ENCODE data around the gene SREBF1. TPM values are rescaled to one million over a fixed set of nuclear protein-coding genes. Genes with fewer than 3 reads are reported as not detected.
"Not testable (repeated sequence)": the region's sequence is repeated elsewhere in the genome, so short reads cannot be mapped to it uniquely, and the experiment has no call there.

Gene SREBF1
- total RNA-seq, 1 donor from 2014 or later: 15.2 TPM

- intact Hi-C loops (cut with micrococcal nuclease): no loop called here
- ATAC-seq (peak; percentile 10), DNase-seq (no peak)
These were observed 21.2 kb downstream of the SREBF1 start for GRCh38 chr17:17815436-17816200.

- intact Hi-C loops (cut with micrococcal nuclease): no loop called here
- peak; percentile 74 for ATAC-seq
- peak; percentile 79 for DNase-seq
These were observed 21.8 kb downstream of the SREBF1 start for GRCh38 chr17:17815062-17815406.

GRCh38 chr17:17814162-17815061 is 22.4 kb downstream of the SREBF1 start:
- DNase-seq: no peak
- ATAC-seq: no peak
- intact Hi-C loops (cut with micrococcal nuclease): loop anchor here (5.0 kb wide), 1 partner anchor 48 kb away; no protein-coding TSS in a partner anchor

DNA sequence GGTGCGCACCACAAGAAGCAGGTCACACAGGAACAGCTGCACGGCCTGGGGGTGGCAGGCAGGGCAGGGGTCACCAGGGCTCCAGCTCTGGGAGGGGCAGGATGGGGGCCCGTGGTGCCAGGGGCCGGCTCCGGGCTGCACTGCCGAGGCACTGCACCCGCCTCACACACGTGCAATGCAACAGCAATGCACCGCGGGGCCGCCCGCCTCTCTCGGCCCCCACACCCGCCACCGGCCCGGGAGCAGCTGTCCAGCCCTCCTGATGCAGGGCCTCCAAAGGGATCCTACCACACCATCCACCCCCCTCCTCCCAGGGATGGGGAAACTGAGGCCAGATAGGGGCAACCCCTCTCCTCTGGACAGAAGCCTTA is 23.1 kb downstream of the SREBF1 start:
- ATAC-seq (no peak), DNase-seq (no peak)
- intact Hi-C loops (cut with micrococcal nuclease): loop anchor here (5.0 kb wide), 1 partner anchor 49 kb away; no protein-coding TSS in a partner anchor

GRCh38 chr17:17813055-17813724 is 23.6 kb downstream of the SREBF1 start:
- no peak for DNase-seq
- ATAC-seq: no peak
- intact Hi-C loops (cut with micrococcal nuclease): loop anchor here (5.0 kb wide), 1 partner anchor 49 kb away; no protein-coding TSS in a partner anchor

DNA sequence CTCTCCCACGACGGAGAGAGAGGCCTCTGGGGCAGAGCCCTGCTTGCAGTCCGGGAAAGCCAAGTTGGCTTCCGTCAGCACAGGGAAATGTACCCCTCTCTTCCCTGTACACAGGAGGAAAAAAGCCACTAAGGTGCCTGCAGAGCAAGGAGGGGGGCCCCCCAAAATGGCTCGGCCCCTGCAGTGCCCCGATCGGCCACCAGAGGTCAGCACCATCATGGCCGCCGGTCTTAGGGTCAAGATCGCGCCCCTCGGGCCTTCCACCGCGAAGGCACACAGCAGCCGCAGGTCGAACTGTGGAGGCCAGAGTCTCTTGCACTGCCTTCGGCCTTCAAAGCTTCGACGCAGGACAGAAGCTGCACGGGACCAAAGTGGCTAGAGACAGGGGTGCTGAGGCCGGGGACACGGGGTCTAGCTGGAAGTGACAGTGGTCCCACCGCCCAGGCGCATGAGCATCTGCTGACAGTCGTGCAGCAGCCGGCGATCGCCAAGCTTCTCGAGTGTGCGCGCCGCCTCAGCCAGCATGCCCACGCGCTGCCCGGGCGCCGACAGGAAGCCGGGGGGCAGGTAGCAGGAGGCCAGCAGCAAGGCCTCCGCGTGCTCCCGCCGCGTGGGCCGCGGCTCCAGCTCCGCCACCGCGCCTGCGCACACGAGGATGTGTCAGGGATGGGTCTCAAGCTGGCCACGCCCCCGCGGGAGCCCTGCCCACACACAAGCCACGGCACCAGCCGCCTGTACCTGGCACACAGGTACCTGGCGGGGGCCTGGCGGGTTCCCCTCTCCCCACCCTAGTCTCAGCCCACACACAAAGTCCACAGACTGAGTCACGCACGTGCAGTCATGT is 24.4 kb downstream of the SREBF1 start:
- ATAC-seq: peak; percentile 37
- intact Hi-C loops (cut with micrococcal nuclease): loop anchor here (5.0 kb wide), 1 partner anchor 50 kb away; no protein-coding TSS in a partner anchor

DNA sequence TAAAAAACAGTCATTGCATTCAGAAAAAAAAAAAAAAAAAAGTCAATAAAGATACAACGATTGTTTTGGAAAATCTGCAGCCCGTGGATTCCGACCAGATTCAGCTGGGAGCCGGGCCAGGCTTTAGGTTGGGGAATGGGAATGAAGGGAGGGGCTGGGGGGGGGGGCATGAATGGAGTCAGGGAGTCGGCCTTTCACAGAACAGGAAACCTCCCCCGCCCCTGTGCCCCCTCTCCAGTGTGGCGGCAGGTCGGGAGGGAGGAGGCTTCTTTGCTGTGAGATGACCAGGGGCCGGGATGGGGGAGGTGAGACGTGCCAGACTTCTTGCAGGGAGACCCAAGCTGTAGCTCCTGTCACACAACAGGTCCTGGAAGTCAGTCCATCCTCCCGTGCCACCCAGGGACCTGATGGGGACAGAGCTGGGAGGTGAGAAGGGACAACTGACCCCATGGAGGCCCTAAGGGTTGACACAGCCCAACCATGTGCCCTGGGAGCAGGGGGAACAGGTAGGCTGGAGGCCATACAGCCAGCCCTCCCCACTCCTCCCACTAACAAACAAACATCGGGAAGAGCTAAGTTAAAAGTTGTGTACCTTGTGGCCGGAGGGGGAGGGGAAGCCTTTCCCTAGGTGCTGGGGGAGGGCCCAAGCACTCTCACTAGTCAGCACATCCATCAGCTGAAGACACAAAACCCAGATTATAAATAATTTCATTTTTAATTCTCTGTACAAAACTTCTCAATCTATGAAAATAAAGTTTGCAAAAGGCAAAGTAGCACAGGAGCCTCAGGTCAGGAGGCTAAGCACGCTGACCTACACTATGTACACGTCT is 25.2 kb downstream of the SREBF1 start:
- intact Hi-C loops (cut with micrococcal nuclease): loop anchor here (5.0 kb wide), 1 partner anchor 51 kb away; no protein-coding TSS in a partner anchor
- no peak for ATAC-seq
- no peak for DNase-seq

More for the DNA sequence above, 24.4 kb downstream of the SREBF1 start:
- DNase-seq: peak; percentile 88

DNA sequence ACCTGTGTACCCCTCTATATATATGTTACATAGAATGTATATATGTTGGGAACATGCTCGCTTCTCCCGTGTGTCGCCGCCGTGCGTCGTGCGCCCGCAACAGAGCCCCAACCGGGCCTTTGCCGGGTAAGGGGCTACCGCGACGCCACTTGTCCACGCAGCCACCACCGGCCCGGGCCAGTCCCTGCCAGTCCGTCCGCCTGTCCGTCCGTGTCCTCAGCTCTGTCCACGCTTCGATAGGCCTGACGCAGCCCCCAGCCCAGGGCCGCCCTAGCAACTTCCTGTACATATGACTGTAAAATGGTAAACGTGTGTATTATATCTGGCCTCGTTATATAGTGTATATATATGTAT is 25.9 kb downstream of the SREBF1 start:
- DNase-seq: no peak
- no peak for ATAC-seq
- intact Hi-C loops (cut with micrococcal nuclease): loop anchor here (5.0 kb wide), 1 partner anchor 51 kb away; no protein-coding TSS in a partner anchor

DNA sequence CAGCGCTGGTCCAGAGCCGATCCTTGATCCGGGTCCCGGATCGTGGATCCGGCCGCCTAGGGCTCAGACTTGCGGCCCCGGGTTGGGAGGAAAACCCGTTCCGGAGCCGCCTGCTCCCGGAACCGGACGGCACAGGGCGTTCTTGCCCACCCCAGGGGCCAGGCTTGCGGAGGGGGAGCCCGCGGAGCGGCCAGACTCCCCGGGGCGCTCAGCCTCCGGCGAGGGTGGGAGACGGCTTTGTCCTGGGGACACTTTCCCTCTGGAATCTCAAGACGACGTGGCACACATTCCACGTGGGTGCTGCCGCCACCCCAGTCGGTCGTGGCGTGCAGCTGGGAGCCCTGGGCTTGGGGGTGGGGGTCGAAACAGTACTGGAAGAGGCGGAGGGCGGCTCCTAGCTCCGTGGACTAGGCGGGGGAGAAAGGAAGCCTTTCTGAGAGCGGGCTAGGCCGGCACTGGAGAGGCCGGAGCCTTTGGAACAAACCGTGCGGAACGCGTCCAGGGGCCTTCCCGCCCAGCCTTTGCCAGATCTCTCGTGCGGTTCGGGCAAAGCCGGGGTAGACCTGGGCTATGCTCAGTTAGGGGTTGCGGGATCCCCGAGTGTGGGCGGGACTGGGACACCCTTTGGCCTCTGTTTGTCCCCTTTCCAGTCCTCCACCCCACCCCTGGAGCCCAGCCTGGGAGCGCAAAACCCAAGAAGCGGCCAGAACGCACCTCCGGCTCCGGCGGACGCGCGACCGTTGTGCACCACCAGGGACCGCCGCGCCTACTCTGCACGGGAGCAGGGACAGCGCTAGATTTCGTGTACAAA is 26.5 kb downstream of the SREBF1 start:
- intact Hi-C loops (cut with micrococcal nuclease): loop anchor here (5.0 kb wide), 1 partner anchor 52 kb away; no protein-coding TSS in a partner anchor
- ATAC-seq: peak; percentile 35

GRCh38 chr17:17809531-17810083 is 27.2 kb downstream of the SREBF1 start:
- intact Hi-C loops (cut with micrococcal nuclease): loop anchor here (5.0 kb wide), 1 partner anchor 53 kb away; no protein-coding TSS in a partner anchor
- DNase-seq (no peak), ATAC-seq (no peak)

More for the DNA sequence above, 26.5 kb downstream of the SREBF1 start:
- DNase-seq: peak; percentile 78

DNA sequence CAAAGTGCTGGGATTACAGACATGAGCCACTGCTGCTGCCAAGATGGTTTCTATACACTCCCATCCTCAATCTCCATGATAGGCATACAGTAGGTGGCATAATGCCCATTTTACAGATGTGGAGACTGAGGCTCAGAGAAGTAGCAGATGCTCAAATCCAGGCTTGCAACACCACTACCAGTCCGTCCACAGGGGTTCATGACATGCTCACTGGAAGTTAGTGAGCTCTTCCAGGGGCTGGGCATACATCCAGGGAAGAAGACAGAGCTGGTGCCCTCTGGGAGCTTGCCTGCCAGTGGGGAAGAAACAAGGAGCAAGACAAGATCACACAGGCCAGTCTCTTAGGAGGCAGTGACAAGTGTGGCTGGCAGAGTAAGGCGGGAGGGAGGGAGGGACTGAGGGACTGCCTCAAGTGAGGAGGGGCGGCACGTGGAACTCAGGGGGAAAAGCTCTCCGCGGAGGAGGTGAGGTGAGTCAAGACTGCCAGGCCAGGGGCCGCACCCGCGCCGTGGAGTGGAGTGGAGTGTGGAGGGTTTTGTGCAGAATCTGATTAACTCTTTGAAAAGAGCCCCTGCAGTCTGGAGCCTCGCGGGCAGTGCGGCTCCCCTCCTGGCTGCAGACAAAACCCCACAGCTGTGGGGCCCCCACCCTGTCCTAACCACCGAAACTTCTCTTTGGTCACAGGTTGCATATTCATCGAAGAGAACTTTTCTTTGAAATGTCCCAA is 27.9 kb downstream of the SREBF1 start:
- intact Hi-C loops (cut with micrococcal nuclease): no loop called here
- ATAC-seq (no peak), DNase-seq (no peak)

- DNase-seq; intact Hi-C loops (cut with micrococcal nuclease); ATAC-seq: not testable (repeated sequence)
These were observed 28.6 kb downstream of the SREBF1 start for GRCh38 chr17:17808200-17808599.

DNA sequence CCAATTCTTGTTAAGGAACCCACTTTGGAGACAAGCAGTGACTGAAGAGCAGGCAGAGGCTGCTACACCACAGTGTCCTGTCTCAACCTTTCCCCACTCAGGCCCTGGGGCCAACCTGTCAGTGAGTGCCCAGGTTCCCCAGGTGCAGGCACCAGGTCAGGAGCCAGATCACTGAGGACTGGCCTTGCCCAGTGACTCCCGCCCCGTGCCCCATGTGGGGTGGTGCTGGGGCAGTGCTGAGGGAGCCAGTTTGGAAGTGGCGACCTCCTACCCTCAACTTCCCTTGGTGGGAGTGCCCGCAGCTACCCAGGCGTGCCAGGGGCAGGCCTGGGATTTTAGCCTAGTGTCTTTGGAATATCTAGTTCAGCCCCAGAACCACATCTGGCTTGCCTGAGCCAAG is 29.3 kb downstream of the SREBF1 start:
- DNase-seq: no peak
- intact Hi-C loops (cut with micrococcal nuclease): no loop called here
- no peak for ATAC-seq

GRCh38 chr17:17806611-17807274 is 30.0 kb downstream of the SREBF1 start:
- ATAC-seq: no peak
- intact Hi-C loops (cut with micrococcal nuclease): no loop called here

DNA sequence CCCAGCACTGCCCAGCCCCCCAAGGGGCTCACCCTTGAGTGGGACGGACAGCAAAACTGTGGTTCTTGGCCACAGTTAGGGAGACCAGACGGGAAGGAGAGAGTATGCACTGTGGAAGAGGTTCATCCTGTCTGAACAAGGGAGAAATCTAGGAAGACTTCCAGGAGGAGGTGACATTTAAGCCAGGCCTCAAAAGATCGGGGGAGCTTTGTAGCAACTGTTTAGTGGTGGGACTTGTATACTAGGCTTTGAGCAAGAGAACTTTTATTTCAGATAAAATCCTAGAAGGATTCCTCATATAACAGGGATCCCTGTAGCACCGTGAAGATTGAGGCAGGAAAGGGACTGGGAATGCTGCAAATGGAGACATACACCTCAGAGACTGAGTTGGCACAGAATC is 30.8 kb downstream of the SREBF1 start:
- DNase-seq: no peak
- intact Hi-C loops (cut with micrococcal nuclease): no loop called here
- ATAC-seq: no peak

More at GRCh38 chr17:17806611-17807274, 30.0 kb downstream of the SREBF1 start:
- no peak for DNase-seq

All from left ventricle myocardium superior (tissue), 1 donor.